GM12878 (cell line): ENCODE data around the gene TMEM254. TPM values are rescaled to one million over a fixed set of nuclear protein-coding genes. Genes with fewer than 3 reads are reported as not detected.

Source experiments
- ATAC-seq: fragments of 200-7000 bp; cut with Tn5 transposase; 3 replicates; pipeline ENCODE4 v1.9.1; 2020; ENCODE audit warnings: mild to moderate bottlenecking, moderate library complexity
- BruUV-seq: library from RNA; stranded (reverse); fragments of 400-500 nt; replicated peaks from 2 replicates; lab custom pipeline; 2021; lab: Mats Ljungman, UMichigan
- CTCF ChIA-PET: fragments of 300-600 bp; sonication (Branson Sonifier 250); formaldehyde crosslinking; extraction: SDS; loops from one replicate; lab custom pipeline; 2021; ENCODE audit warnings: inconsistent platforms; lab: Yijun Ruan, JAX
- POLR2A ChIA-PET: fragments of 350-600 bp; formaldehyde crosslinking; extraction: SDS; loops from one replicate; lab custom pipeline; 2021; ENCODE audit warnings: inconsistent platforms; lab: Charles Lee
- RAD21 ChIA-PET: fragments of 300-600 bp; sonication (Branson Sonifier 250); formaldehyde crosslinking; loops from one replicate; lab custom pipeline; 2023; ENCODE audit warnings: antibody characterized with exemption; ENCODE audit not compliant: unreplicated experiment; lab: Charles Lee
- SMC1A ChIA-PET: fragments of 300-600 bp; sonication (Branson Sonifier 250); formaldehyde crosslinking; loops from one replicate; lab custom pipeline; 2023; ENCODE audit not compliant: unreplicated experiment, uncharacterized antibody; lab: Charles Lee
- DNase-seq: peaks from one replicate; pipeline ENCODE4 v3.0.0-alpha.2; 2011; ENCODE audit warnings: low read depth, low spot score
- FAIRE-seq: peaks from 3 replicates; lab custom pipeline; 2011; peaks lifted over from hg19 to GRCh38; lab: Jason Lieb, UNC
- H2AFZ ChIP-seq: 2 replicates; pipeline ENCODE4 v1.6.0; 2011; ENCODE audit warnings: low read depth, low read length, control low read depth; ENCODE audit not compliant: control insufficient read depth
- H3K27ac ChIP-seq: 2 replicates; pipeline ENCODE4 v1.5.1; 2011; ENCODE audit warnings: control low read depth; ENCODE audit not compliant: control insufficient read depth, insufficient read depth
- H3K27me3 ChIP-seq, 2 experiments: replicated peaks in 1 of 2; 2 replicates each; pipeline versions ENCODE4 v1.6.0 to v1.6.1; 2011; ENCODE audit warnings: low read length in 1 of 2; ENCODE audit not compliant: control insufficient read depth in 2 of 2, insufficient read depth in 2 of 2
- H3K36me3 ChIP-seq, 2 experiments: 2 replicates each; pipeline ENCODE4 v1.5.1; 2011; ENCODE audit warnings: low read length in 1 of 2; ENCODE audit not compliant: control insufficient read depth in 2 of 2, insufficient read depth in 2 of 2
- H3K4me1 ChIP-seq: 2 replicates; pipeline ENCODE4 v1.6.1; 2011; ENCODE audit warnings: mild to moderate bottlenecking, low read length, moderate library complexity, mixed read lengths; ENCODE audit not compliant: control insufficient read depth, insufficient read depth
- H3K4me2 ChIP-seq: 2 replicates; pipeline ENCODE4 v1.6.0; 2011; ENCODE audit warnings: control low read depth; ENCODE audit not compliant: control insufficient read depth, insufficient read depth
- H3K4me3 ChIP-seq: fragments of 200-600 bp; sonication (generic); 2 replicates; pipeline ENCODE4 v1.5.1; 2016
- H3K79me2 ChIP-seq: 2 replicates; pipeline ENCODE4 v1.6.0; 2011; ENCODE audit warnings: low read length; ENCODE audit not compliant: control insufficient read depth, insufficient read depth
- H3K9ac ChIP-seq: 2 replicates; pipeline ENCODE4 v1.8.0; 2011; ENCODE audit warnings: low read length, control low read depth, mixed read lengths; ENCODE audit not compliant: control insufficient read depth, insufficient read depth
- H3K9me3 ChIP-seq: replicated peaks from 3 replicates; pipeline ENCODE4 v1.5.1; 2011; ENCODE audit warnings: mild to moderate bottlenecking, low read length; ENCODE audit not compliant: control insufficient read depth, insufficient read depth
- H4K20me1 ChIP-seq: 2 replicates; pipeline ENCODE4 v1.6.0; 2011; ENCODE audit not compliant: control insufficient read depth, insufficient read depth
- HSF1 ChIP-seq: fragments of 150-350 bp; IDR thresholded peaks from 2 replicates; pipeline ENCODE4 v1.6.1; 2014; ENCODE audit warnings: mild to moderate bottlenecking, low read depth, low read length
- IKZF2 ChIP-seq, 2 experiments: fragments of 450-650 bp; IDR thresholded peaks; 2 replicates each; pipeline ENCODE4 v1.6.1; 2017; ENCODE audit warnings: mild to moderate bottlenecking in 2 of 2, moderate library complexity in 2 of 2
- PRDM15 ChIP-seq: fragments of 450-650 bp; formaldehyde crosslinking; IDR thresholded peaks from 2 replicates; pipeline ENCODE4 v1.4.0; 2020; ENCODE audit warnings: mild to moderate bottlenecking, moderate library complexity
- SIN3A ChIP-seq: IDR thresholded peaks from 2 replicates; pipeline ENCODE4 v1.6.1; 2012; ENCODE audit warnings: low read depth, low read length, improper control_type of control experiment
- ZBTB11 ChIP-seq: fragments of 450-650 bp; formaldehyde crosslinking; IDR thresholded peaks from 2 replicates; pipeline ENCODE4 v1.5.0; 2022; ENCODE audit warnings: mild to moderate bottlenecking, missing genetic modification characterization
- WGBS: methylation state at CpG from one replicate; pipeline ENCODE4 v1.1.6; 2016; ENCODE audit warnings: low lambda C conversion rate; ENCODE audit not compliant: insufficient replicate concordance, insufficient coverage; ENCODE audit errors: missing lambda C conversion rate; 5-methylcytosine and 5-hydroxymethylcytosine counted together
- in situ Hi-C: fragments of 300-500 bp; cut with MboI; formaldehyde crosslinking; loops from 9 replicates; pipeline ENCODE4 v1.14.3; 2018; ENCODE audit warnings: mixed read lengths
- intact Hi-C: fragments of 100-400 bp; cut with micrococcal nuclease; formaldehyde crosslinking; loops from one replicate; pipeline ENCODE4 v1.14.2; 2022; ENCODE audit not compliant: unreplicated experiment
- polyA plus RNA-seq, 11 experiments: library from polyadenylated mRNA; depleted of rRNA in 4 of 11; unstranded in 6 of 11; stranded (reverse) in 5 of 11; fragments of >200 nt; fragmentation: Nextera tagmentation in 4 of 11; fragmentation: Illumina TruSeq in 1 of 11; extraction: Ambion mirVana in 4 of 11; extraction: Trizol in 1 of 11; gene quantifications; 1 replicate in 1 of 11; 2 replicates in 10 of 11; pipeline versions ENCODE4 v1.2.1 to v1.2.3, GENCODE V29; 2011 to 2016; ENCODE audit warnings: inconsistent platforms in 2 of 11, missing spikeins in 2 of 11, low read depth in 1 of 11
- total RNA-seq, 4 experiments: library from RNA; depleted of rRNA in 3 of 4; stranded (reverse); fragments of >200 nt in 3 of 4; fragmentation: Illumina TruSeq in 1 of 4; extraction: Trizol in 1 of 4; gene quantifications; 2 replicates each; pipeline versions ENCODE4 v1.2.1 to v1.2.3, GENCODE V29; 2013 to 2021

Gene TMEM254
- total and polyA plus RNA-seq, 10 of the 15 experiments (the other 5 are each of a cell fraction or from before 2014, with no cell fraction given) = 5.6 to 29.0 (median 13.1) TPM

- TF ChIP-seq IKZF2 (IDR thresholded peaks at IDR 0.05) = no peak
- TF ChIP-seq HSF1 = no peak
- no peak for TF ChIP-seq PRDM15 (CRISPR knock-in tag)
- TF ChIP-seq SIN3A = no peak
- TF ChIP-seq ZBTB11 (CRISPR knock-in tag) = no peak
- DNase-seq (no peak), ATAC-seq (no peak), FAIRE-seq (no peak)
- CTCF ChIA-PET = interaction anchor here (0.6 kb wide), 1 partner anchor 178 kb away, joined by 3 read pairs; no protein-coding TSS in a partner anchor
- no peaks in the 10 kb centered on the region for H3K36me3 ChIP-seq
- POLR2A ChIA-PET = no interaction called here
- peaks cover 4% of the 10 kb centered on the region for H3K4me1 ChIP-seq
- no peak overlapping the region for H3K27ac ChIP-seq
- H4K20me1 ChIP-seq = no peaks in the 10 kb centered on the region
- H3K4me2 ChIP-seq = no peak overlapping the region
- H3K9ac ChIP-seq = no peak overlapping the region
- H3K79me2 ChIP-seq = no peaks in the 10 kb centered on the region
- H2AFZ ChIP-seq = no peak overlapping the region
- no TSS peak for BruUV-seq
- H3K4me3 ChIP-seq = no peak overlapping the region
- SMC1A ChIA-PET = no interaction called here
- intact Hi-C loops (no loop called here), in situ Hi-C loops (no loop called here)
- H3K27me3 ChIP-seq = no peaks in the 10 kb centered on the region
- H3K9me3 ChIP-seq = no peaks in the 10 kb centered on the region
- RAD21 ChIA-PET = interaction anchor here (0.5 kb wide), 1 partner anchor 721 kb away, joined by 4 read pairs; no protein-coding TSS in a partner anchor
- 91% methylated on average over 9 of the region's 9 CpGs for WGBS
Measured at GRCh38 chr10:80081026-80081425, 2.6 kb downstream of the TMEM254 start.
